DND-41 (cell line): ENCODE results near the gene PPFIA2.

Experiments
- ATAC-seq: fragments of 200-7000 bp; cut with Tn5 transposase; 3 replicates; pipeline ENCODE4 v1.9.1; 2021; ENCODE audit warnings: low read depth; ENCODE audit not compliant: insufficient read depth
- DNase-seq: peaks from one replicate; pipeline ENCODE4 v3.0.0-alpha.2; 2020
- H2AFZ ChIP-seq: 2 replicates; pipeline ENCODE4 v1.6.0; 2012; ENCODE audit warnings: low read depth, low read length
- H3K27ac ChIP-seq: 2 replicates; pipeline ENCODE4 v1.5.1; 2012; ENCODE audit warnings: low read length, inconsistent platforms
- H3K27me3 ChIP-seq: fragments of 200-600 bp; sonication (generic); 2 replicates; pipeline ENCODE4 v1.6.0; 2012; ENCODE audit warnings: low read length, mild to moderate bottlenecking, inconsistent platforms; ENCODE audit not compliant: insufficient read depth, poor library complexity
- H3K36me3 ChIP-seq: 2 replicates; pipeline ENCODE4 v1.5.1; 2012; ENCODE audit warnings: low read length, inconsistent platforms; ENCODE audit not compliant: insufficient read depth
- H3K4me1 ChIP-seq: 2 replicates; pipeline ENCODE4 v1.5.1; 2012; ENCODE audit warnings: mild to moderate bottlenecking, low read length; ENCODE audit not compliant: insufficient read depth
- H3K4me2 ChIP-seq: 2 replicates; pipeline ENCODE4 v1.6.0; 2012; ENCODE audit warnings: mild to moderate bottlenecking, moderate library complexity, low read length, inconsistent platforms; ENCODE audit not compliant: insufficient read depth
- H3K4me3 ChIP-seq, 2 experiments: fragments of 200-600 bp in 1 of 2; shearing (Covaris generic) in 1 of 2; 2 replicates each; pipeline ENCODE4 v1.5.1; 2012 to 2016; ENCODE audit warnings: inconsistent platforms in 2 of 2, low read length in 2 of 2, mild to moderate bottlenecking in 2 of 2, low read depth in 1 of 2, moderate library complexity in 1 of 2
- H3K79me2 ChIP-seq: 2 replicates; pipeline ENCODE4 v1.6.0; 2012; ENCODE audit warnings: low read length, inconsistent platforms; ENCODE audit not compliant: insufficient read depth
- H3K9ac ChIP-seq: 2 replicates; pipeline ENCODE4 v1.6.0; 2012; ENCODE audit warnings: low read depth, mild to moderate bottlenecking, inconsistent platforms, low read length, moderate library complexity
- H3K9me3 ChIP-seq: 2 replicates; pipeline ENCODE4 v1.5.1; 2012; ENCODE audit warnings: low read length, moderate library complexity, mild to moderate bottlenecking, inconsistent platforms; ENCODE audit not compliant: insufficient read depth, severe bottlenecking
- H4K20me1 ChIP-seq: 2 replicates; pipeline ENCODE4 v1.6.0; 2012; ENCODE audit warnings: low read length; ENCODE audit not compliant: insufficient read depth
- EZH2 ChIP-seq: IDR thresholded peaks from 3 replicates; pipeline ENCODE4 v1.6.1; 2012; ENCODE audit warnings: borderline replicate concordance, low read depth, mild to moderate bottlenecking, moderate library complexity, low read length, inconsistent platforms; ENCODE audit not compliant: severe bottlenecking
- TF ChIP-seq, protein P1 (sequence below): IDR thresholded peaks from 2 replicates; pipeline ENCODE4 v1.5.1; 2012; ENCODE audit warnings: borderline replicate concordance, low read length, moderate library complexity, mild to moderate bottlenecking; ENCODE audit not compliant: poor library complexity, severe bottlenecking; ENCODE audit errors: extremely low read depth

The PPFIA2 gene

GRCh38 chr12:81759190-81760051 lies at the start of gene PPFIA2:
Gene PPFIA2, minus strand, starts transcription at chr12:81759350.
- Histone ChIP-seq H3K27me3 (no peaks in the 10 kb centered on the region), H3K4me1 (no peaks in the 10 kb centered on the region), H3K9ac (no peak within 1 kb of the TSS), H3K36me3 (no peaks in the 10 kb centered on the region), H3K27ac (no peak within 1 kb of the TSS), H4K20me1 (no peaks in the 10 kb centered on the region), H3K4me2 (no peak within 1 kb of the TSS), H3K79me2 (no peaks in the 10 kb centered on the region), H2AFZ (no peak within 1 kb of the TSS), H3K4me3 (no peak within 1 kb of the TSS), H3K9me3 (no peaks in the 10 kb centered on the region)
- ATAC-seq: no peak
- no peak for TF ChIP-seq EZH2
- TF ChIP-seq, protein P1, sequence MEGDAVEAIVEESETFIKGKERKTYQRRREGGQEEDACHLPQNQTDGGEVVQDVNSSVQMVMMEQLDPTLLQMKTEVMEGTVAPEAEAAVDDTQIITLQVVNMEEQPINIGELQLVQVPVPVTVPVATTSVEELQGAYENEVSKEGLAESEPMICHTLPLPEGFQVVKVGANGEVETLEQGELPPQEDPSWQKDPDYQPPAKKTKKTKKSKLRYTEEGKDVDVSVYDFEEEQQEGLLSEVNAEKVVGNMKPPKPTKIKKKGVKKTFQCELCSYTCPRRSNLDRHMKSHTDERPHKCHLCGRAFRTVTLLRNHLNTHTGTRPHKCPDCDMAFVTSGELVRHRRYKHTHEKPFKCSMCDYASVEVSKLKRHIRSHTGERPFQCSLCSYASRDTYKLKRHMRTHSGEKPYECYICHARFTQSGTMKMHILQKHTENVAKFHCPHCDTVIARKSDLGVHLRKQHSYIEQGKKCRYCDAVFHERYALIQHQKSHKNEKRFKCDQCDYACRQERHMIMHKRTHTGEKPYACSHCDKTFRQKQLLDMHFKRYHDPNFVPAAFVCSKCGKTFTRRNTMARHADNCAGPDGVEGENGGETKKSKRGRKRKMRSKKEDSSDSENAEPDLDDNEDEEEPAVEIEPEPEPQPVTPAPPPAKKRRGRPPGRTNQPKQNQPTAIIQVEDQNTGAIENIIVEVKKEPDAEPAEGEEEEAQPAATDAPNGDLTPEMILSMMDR: no peak
- DNase-seq: no peak

DNA sequence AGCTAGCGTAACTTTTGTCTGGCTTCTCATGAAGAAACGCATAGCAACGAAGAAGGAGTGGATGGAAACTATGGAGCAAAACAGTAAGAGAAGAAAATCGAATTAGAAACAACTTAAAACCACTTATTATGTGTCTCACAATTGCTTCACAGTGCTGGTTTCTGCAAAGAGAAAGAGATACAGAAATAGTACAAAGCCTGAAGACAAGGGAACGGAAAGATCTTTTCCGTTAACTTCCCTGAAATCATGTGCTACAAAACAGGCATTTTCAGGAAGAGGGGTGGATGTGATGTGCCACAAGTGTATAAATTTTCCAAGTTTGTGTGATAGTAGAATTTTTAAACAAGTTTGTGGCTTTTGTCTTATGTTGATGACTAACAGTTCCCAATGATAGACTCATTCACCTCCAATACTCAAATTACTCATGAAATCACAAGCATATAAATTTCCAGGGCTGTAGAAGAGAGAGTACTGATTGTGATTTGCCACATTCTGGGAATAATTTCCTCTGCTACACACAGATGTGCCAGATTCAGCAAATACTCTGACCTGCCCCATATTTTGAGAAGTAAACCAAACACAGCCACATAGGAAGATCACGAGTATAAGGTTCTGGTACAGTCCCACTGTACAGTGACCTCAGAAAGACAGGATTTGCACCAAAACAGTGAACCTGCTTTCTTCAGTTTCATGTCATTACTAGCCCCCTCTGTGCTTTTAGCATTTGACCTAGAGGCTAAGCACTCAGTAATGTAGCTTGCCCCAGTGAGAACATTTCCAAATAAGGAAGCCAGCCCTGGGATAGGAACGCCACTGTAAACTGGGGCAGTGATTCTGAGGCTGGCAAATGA lies 41.4 kb upstream of the PPFIA2 start:
- no peak for ATAC-seq
- Histone ChIP-seq H3K27ac (no peak overlapping the region), H3K79me2 (no peaks in the 10 kb centered on the region), H3K4me1 (no peaks in the 10 kb centered on the region), H3K9me3 (no peaks in the 10 kb centered on the region), H3K9ac (no peak overlapping the region), H3K36me3 (no peaks in the 10 kb centered on the region), H4K20me1 (no peaks in the 10 kb centered on the region), H2AFZ (no peak overlapping the region), H3K4me2 (no peak overlapping the region), H3K4me3 (no peak overlapping the region), H3K27me3 (no peaks in the 10 kb centered on the region)
- TF ChIP-seq, protein P1: no peak
- TF ChIP-seq EZH2: no peak
- DNase-seq: no peak

GRCh38 chr12:81798294-81798693 lies 39.1 kb upstream of the PPFIA2 start:
- Histone ChIP-seq H4K20me1 (no peaks in the 10 kb centered on the region), H3K4me3 (no peak overlapping the region), H3K9me3 (no peaks in the 10 kb centered on the region), H3K4me2 (no peak overlapping the region), H3K36me3 (no peaks in the 10 kb centered on the region), H3K27me3 (no peaks in the 10 kb centered on the region), H2AFZ (no peak overlapping the region), H3K9ac (no peak overlapping the region), H3K4me1 (no peaks in the 10 kb centered on the region), H3K27ac (no peak overlapping the region), H3K79me2 (no peaks in the 10 kb centered on the region)
- ATAC-seq (no peak), DNase-seq (no peak)
- TF ChIP-seq EZH2: no peak
- TF ChIP-seq, protein P1: no peak
